ENCODE measurements around the gene CTSO. TPM values are rescaled to one million over a fixed set of nuclear protein-coding genes. Genes with fewer than 3 reads are reported as not detected.

The CTSO gene
- total and polyA plus RNA-seq, 4 donors = 20.7 to 36.7 (median 24.5) TPM

GRCh38 chr4:155911905-155912304 is 41.8 kb downstream of the CTSO start:
- peaks cover 0 to 55% (median 42%) of the 10 kb centered on the region in 4 donors for H3K36me3 ChIP-seq (ENCODE audit: control insufficient read depth in 4 of 4, insufficient read depth in 3 of 4, low read depth in 1 of 4, low read length in 3 of 4)
- H3K4me3 ChIP-seq (ENCODE audit: low read depth in 1 of 3, low read length in 3 of 3) = no peak overlapping the region
- no peaks in the 10 kb centered on the region for H3K9me3 ChIP-seq (ENCODE audit: control insufficient read depth in 4 of 4, low read length in 3 of 4)
- TF ChIP-seq ATF3 (IDR thresholded peaks at IDR 0.05) (no peak), SP1 (IDR thresholded peaks at IDR 0.05) (no peak), CTCF (IDR thresholded peaks at IDR 0.05; ENCODE audit: low read depth, low read length, missing input control) (no peak), NR2F2 (IDR thresholded peaks at IDR 0.05) (no peak), MAX (IDR thresholded peaks at IDR 0.05) (no peak), FOXA2 (IDR thresholded peaks at IDR 0.05) (no peak), EGR1 (IDR thresholded peaks at IDR 0.05; ENCODE audit: low read depth in 2 of 2) (no peak), REST (IDR thresholded peaks at IDR 0.05) (no peak), HNF4A (conservative IDR thresholded peaks at IDR 0.05) (no peak), JUND (IDR thresholded peaks at IDR 0.05) (no peak), HNF4G (IDR thresholded peaks at IDR 0.05) (no peak), YY1 (IDR thresholded peaks at IDR 0.05) (no peak), FOXA1 (IDR thresholded peaks at IDR 0.05) (no peak)
- WGBS = 74% methylated on average over 1 of the region's 1 CpG
- peaks cover 0 to 51% (median 6%) of the 10 kb centered on the region in 4 donors for H3K4me1 ChIP-seq (ENCODE audit: control insufficient read depth in 4 of 4, insufficient read depth in 4 of 4, low read length in 3 of 4)
- H3K27ac ChIP-seq (ENCODE audit: low read depth in 1 of 2, low read length in 2 of 2) = no peak overlapping the region
- H3K9ac ChIP-seq (ENCODE audit: low read depth in 1 of 2, low read length in 2 of 2) = no peak overlapping the region
- no peaks in the 10 kb centered on the region for H3K27me3 ChIP-seq (ENCODE audit: control insufficient read depth in 4 of 4, insufficient read depth in 4 of 4, low read length in 3 of 4)
- DNase-seq (ENCODE audit: low spot score) = no peak

GRCh38 chr4:155909615-155910226 is 43.9 kb downstream of the CTSO start:
- DNase-seq (ENCODE audit: low spot score) = no peak
- no peaks in the 10 kb centered on the region for H3K9me3 ChIP-seq (ENCODE audit: control insufficient read depth in 4 of 4, low read length in 3 of 4)
- WGBS = 77% methylated on average over 3 of the region's 3 CpGs
- H3K36me3 ChIP-seq (ENCODE audit: control insufficient read depth in 4 of 4, insufficient read depth in 3 of 4, low read depth in 1 of 4, low read length in 3 of 4) = peaks cover 0 to 41% (median 30%) of the 10 kb centered on the region in 4 donors
- H3K27ac ChIP-seq (ENCODE audit: low read depth in 1 of 2, low read length in 2 of 2) = peak overlapping the region in 1 of 2 donors; percentile 11
- TF ChIP-seq EGR1 (IDR thresholded peaks at IDR 0.05; ENCODE audit: low read depth in 2 of 2) (no peak), HNF4G (IDR thresholded peaks at IDR 0.05) (no peak), HNF4A (conservative IDR thresholded peaks at IDR 0.05) (no peak)
- peaks cover 0 to 53% (median 7%) of the 10 kb centered on the region in 4 donors for H3K4me1 ChIP-seq (ENCODE audit: control insufficient read depth in 4 of 4, insufficient read depth in 4 of 4, low read length in 3 of 4)
- H3K4me3 ChIP-seq (ENCODE audit: low read depth in 1 of 3, low read length in 3 of 3) = no peak overlapping the region
- no peak overlapping the region for H3K9ac ChIP-seq (ENCODE audit: low read depth in 1 of 2, low read length in 2 of 2)
- H3K27me3 ChIP-seq (ENCODE audit: control insufficient read depth in 4 of 4, insufficient read depth in 4 of 4, low read length in 3 of 4) = no peaks in the 10 kb centered on the region
